Natural killer cell (primary cell): ENCODE results near the gene GPRC6A. TPM values are rescaled to one million over a fixed set of nuclear protein-coding genes. Genes with fewer than 3 reads are reported as not detected.

Experiments used
- ATAC-seq, 3 donors: fragments of 150-1000 bp in 2 of 3; fragments of 200-7000 bp in 1 of 3; cut with Tn5 transposase; 1 replicate in 1 of 3; 2 replicates in 2 of 3; pipeline ENCODE4 v1.10.0; 2021; ENCODE audit warnings: mild to moderate bottlenecking in 2 of 3, moderate library complexity in 2 of 3
- DNase-seq, 2 donors: peaks; one replicate each; pipeline versions ENCODE4 v3.0.0 to v3.0.0-alpha.2; 2013 to 2021; ENCODE audit warnings: mixed read lengths in 1 of 2
- H3K27ac ChIP-seq: one replicate; pipeline ENCODE4 v1.5.1; 2013; ENCODE audit warnings: mild to moderate bottlenecking, low read length
- H3K27me3 ChIP-seq: one replicate; pipeline ENCODE4 v1.6.1; 2013; ENCODE audit warnings: low read length; ENCODE audit not compliant: control insufficient read depth, insufficient read depth
- H3K36me3 ChIP-seq: one replicate; pipeline ENCODE4 v1.6.1; 2013; ENCODE audit warnings: low read length; ENCODE audit not compliant: control insufficient read depth, insufficient read depth
- H3K4me1 ChIP-seq: one replicate; pipeline ENCODE4 v1.6.1; 2013; ENCODE audit warnings: low read length; ENCODE audit not compliant: control insufficient read depth, insufficient read depth
- H3K4me3 ChIP-seq: one replicate; pipeline ENCODE4 v1.5.1; 2013; ENCODE audit warnings: low read length
- H3K9me3 ChIP-seq: one replicate; pipeline ENCODE4 v1.6.1; 2013; ENCODE audit warnings: low read length; ENCODE audit not compliant: control insufficient read depth, insufficient read depth
- H3K27ac Mint-ChIP-seq, 2 donors: one replicate each; pipeline ENCODE4 v1.8.0; 2022; ENCODE audit warnings: mild to moderate bottlenecking in 2 of 2, mixed read lengths in 2 of 2, moderate library complexity in 1 of 2
- H3K27me3 Mint-ChIP-seq, 2 donors: one replicate each; pipeline ENCODE4 v1.8.0; 2022; ENCODE audit warnings: low read depth in 2 of 2, mixed read lengths in 2 of 2
- H3K36me3 Mint-ChIP-seq: one replicate; pipeline ENCODE4 v1.8.0; 2022; ENCODE audit warnings: mixed read lengths
- H3K4me1 Mint-ChIP-seq, 2 donors: one replicate each; pipeline ENCODE4 v1.8.0; 2022; ENCODE audit warnings: mixed read lengths in 2 of 2
- H3K4me3 Mint-ChIP-seq: one replicate; pipeline ENCODE4 v1.8.0; 2022; ENCODE audit warnings: mild to moderate bottlenecking, moderate library complexity, mixed read lengths
- H3K9me3 Mint-ChIP-seq, 2 donors: one replicate each; pipeline ENCODE4 v1.8.0; 2022; ENCODE audit warnings: mixed read lengths in 2 of 2
- WGBS: methylation state at CpG from one replicate; pipeline ENCODE4 v1.1.7; 2013; ENCODE audit warnings: missing lambda C conversion rate; ENCODE audit not compliant: insufficient coverage; 5-methylcytosine and 5-hydroxymethylcytosine counted together
- intact Hi-C: fragments of 100-400 bp; cut with micrococcal nuclease; formaldehyde crosslinking; loops from one replicate; pipeline ENCODE4 v1.14.2; 2022
- total RNA-seq, 4 donors: library from RNA; stranded (reverse); fragments of 120-200 nt in 1 of 4; gene quantifications; one replicate each; pipeline versions ENCODE4 v1.2.3 to v1.2.4, GENCODE V29; 2013 to 2022
- TF ChIP-seq, protein P1 (sequence below): fragments of 200-600 bp; IDR thresholded peaks from one replicate; pipeline ENCODE4 v1.8.0; 2022; ENCODE audit warnings: antibody characterized with exemption

GPRC6A gene
- total RNA-seq, 3 donors from 2014 or later (not counting 1 experiment from before 2014, with no cell fraction given), result not detected

DNA sequence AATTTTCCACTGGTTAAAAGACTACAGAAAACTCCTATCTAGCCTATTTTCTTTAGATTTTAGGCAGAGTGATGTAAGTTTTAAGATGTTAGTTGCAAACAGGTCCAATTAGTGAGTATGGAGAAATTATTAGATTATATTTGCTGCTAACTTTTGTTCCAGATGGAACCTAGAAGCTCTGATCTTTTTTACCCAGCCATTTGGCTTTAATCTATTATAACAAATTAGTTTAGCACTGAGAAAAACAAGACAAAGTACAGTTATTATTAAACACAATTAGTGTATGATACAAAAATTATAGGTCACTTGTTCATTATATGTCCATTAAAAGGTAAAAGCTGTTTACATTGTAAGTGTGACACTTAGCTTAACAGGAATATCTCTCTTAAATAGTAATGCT, 65.8 kb downstream of the GPRC6A start:
- peaks cover 25% of the 10 kb centered on the region for H3K27me3 ChIP-seq
- Mint-ChIP-seq H3K4me1 (peaks cover 0 to 9% of the 10 kb centered on the region in 2 donors), H3K36me3 (no peaks in the 10 kb centered on the region), H3K4me3 (no peak overlapping the region), H3K27me3 (peaks cover 32 to 45% of the 10 kb centered on the region in 2 donors), H3K9me3 (no peaks in the 10 kb centered on the region), H3K27ac (no peak overlapping the region)
- TF ChIP-seq, protein P1, sequence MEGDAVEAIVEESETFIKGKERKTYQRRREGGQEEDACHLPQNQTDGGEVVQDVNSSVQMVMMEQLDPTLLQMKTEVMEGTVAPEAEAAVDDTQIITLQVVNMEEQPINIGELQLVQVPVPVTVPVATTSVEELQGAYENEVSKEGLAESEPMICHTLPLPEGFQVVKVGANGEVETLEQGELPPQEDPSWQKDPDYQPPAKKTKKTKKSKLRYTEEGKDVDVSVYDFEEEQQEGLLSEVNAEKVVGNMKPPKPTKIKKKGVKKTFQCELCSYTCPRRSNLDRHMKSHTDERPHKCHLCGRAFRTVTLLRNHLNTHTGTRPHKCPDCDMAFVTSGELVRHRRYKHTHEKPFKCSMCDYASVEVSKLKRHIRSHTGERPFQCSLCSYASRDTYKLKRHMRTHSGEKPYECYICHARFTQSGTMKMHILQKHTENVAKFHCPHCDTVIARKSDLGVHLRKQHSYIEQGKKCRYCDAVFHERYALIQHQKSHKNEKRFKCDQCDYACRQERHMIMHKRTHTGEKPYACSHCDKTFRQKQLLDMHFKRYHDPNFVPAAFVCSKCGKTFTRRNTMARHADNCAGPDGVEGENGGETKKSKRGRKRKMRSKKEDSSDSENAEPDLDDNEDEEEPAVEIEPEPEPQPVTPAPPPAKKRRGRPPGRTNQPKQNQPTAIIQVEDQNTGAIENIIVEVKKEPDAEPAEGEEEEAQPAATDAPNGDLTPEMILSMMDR, result no peak
- H3K4me3 ChIP-seq, result no peak overlapping the region
- H3K36me3 ChIP-seq, result no peaks in the 10 kb centered on the region
- peaks cover 8% of the 10 kb centered on the region for H3K4me1 ChIP-seq
- intact Hi-C loops, result no loop called here
- no peaks in the 10 kb centered on the region for H3K9me3 ChIP-seq
- no peak overlapping the region for H3K27ac ChIP-seq
- DNase-seq, result no peak
- no peak for ATAC-seq

DNA sequence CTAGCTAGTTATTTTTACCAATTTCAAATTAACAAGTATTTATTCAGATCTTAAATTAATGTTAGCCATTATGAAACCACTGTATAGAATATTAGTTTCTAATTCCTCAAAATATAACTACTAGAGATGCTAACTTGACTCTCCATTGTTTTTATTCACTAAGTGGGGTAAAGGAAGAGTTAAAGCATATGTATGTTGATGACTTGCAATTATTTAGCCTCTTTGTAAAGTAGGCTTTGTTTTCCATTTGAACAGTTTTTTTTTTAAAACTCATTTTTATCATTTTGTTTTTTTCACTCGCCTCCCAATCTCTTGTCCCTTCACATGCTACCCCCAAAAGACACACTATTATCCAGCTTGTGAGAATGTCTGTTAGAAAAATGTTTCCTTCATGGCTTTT, 66.6 kb downstream of the GPRC6A start:
- Mint-ChIP-seq H3K4me3 (no peak overlapping the region), H3K27ac (no peak overlapping the region), H3K27me3 (peaks cover 34 to 46% of the 10 kb centered on the region in 2 donors), H3K4me1 (peaks cover 0 to 9% of the 10 kb centered on the region in 2 donors), H3K9me3 (no peaks in the 10 kb centered on the region), H3K36me3 (no peaks in the 10 kb centered on the region)
- Histone ChIP-seq H3K9me3 (no peaks in the 10 kb centered on the region), H3K27me3 (peaks cover 25% of the 10 kb centered on the region), H3K36me3 (no peaks in the 10 kb centered on the region), H3K27ac (no peak overlapping the region), H3K4me1 (peaks cover 8% of the 10 kb centered on the region), H3K4me3 (no peak overlapping the region)
- intact Hi-C loops, result no loop called here
- no peak for ATAC-seq
- no peak for DNase-seq
- TF ChIP-seq, protein P1, result no peak
- no CpG with 5 or more reads among the region's 1 CpG for WGBS

DNA sequence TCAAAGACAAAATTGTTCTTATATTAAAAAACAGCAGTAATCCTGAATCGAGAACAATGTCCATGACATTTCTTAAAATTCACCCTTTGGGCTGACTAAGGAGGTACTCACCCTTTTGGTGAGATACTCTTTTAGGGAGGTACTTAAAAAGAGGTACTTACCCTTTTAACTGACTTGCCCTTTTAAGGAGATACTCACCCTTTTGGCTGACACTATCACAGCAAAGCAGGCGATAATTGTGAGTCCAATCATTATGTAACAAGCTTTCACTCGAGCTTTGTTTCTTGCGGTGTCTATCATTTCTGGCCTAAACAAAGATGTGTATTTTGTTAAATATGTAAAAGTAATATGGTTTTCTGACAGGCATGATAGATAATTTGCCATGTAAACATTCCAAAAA, 67.1 kb downstream of the GPRC6A start:
- Mint-ChIP-seq H3K4me1 (peaks cover 0 to 9% of the 10 kb centered on the region in 2 donors), H3K27me3 (peaks cover 32 to 42% of the 10 kb centered on the region in 2 donors), H3K9me3 (no peaks in the 10 kb centered on the region), H3K36me3 (no peaks in the 10 kb centered on the region), H3K27ac (no peak overlapping the region), H3K4me3 (no peak overlapping the region)
- peaks cover 8% of the 10 kb centered on the region for H3K4me1 ChIP-seq
- WGBS, result 83% methylated on average over 3 of the region's 4 CpGs
- TF ChIP-seq, protein P1, result no peak
- H3K9me3 ChIP-seq, result no peaks in the 10 kb centered on the region
- intact Hi-C loops, result no loop called here
- no peaks in the 10 kb centered on the region for H3K36me3 ChIP-seq
- DNase-seq (no peak), ATAC-seq (no peak)
- H3K27me3 ChIP-seq, result peaks cover 23% of the 10 kb centered on the region
- H3K27ac ChIP-seq, result no peak overlapping the region
- no peak overlapping the region for H3K4me3 ChIP-seq

DNA sequence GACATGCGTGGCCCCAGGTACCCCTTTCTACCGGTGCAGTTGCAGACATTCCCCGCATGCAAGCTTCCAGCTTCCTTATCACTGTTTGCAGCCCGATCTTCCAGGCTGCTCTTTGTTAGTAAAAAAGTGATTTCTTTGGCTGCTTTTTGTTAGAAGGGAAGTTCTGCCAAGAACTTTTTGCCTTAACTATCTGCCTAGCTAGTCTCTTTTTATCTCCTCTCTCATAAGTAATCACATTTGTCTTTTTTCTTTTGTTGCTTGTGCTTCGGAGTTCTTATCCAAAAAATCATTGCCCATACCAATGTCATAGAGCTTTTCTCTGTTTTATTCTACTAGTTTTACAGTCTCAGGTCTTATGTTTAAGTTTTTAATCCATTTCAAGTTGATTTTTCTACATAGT, 83.7 kb downstream of the GPRC6A start:
- peaks cover 4 to 7% of the 10 kb centered on the region in 2 donors for H3K9me3 Mint-ChIP-seq
- WGBS, result 91% methylated on average over 5 of the region's 5 CpGs
- DNase-seq, result no peak

More for the DNA sequence above, 83.7 kb downstream of the GPRC6A start:
- H3K27ac ChIP-seq, result no peak overlapping the region
- H3K36me3 ChIP-seq, result no peaks in the 10 kb centered on the region
- intact Hi-C loops, result no loop called here
- ATAC-seq, result no peak
- no peaks in the 10 kb centered on the region for H3K9me3 ChIP-seq
- Mint-ChIP-seq H3K4me3 (no peak overlapping the region), H3K27me3 (peaks cover 3 to 14% of the 10 kb centered on the region in 2 donors), H3K4me1 (no peaks in the 10 kb centered on the region), H3K27ac (no peak overlapping the region), H3K36me3 (no peaks in the 10 kb centered on the region)
- no peak overlapping the region for H3K4me3 ChIP-seq
- peaks cover 2% of the 10 kb centered on the region for H3K27me3 ChIP-seq
- no peaks in the 10 kb centered on the region for H3K4me1 ChIP-seq
- TF ChIP-seq, protein P1, result no peak
